HG03460 (cell line): ENCODE results near the gene VMP1.
"Not testable (repeated sequence)": the region's sequence is repeated elsewhere in the genome, so short reads cannot be mapped to it uniquely, and the experiment has no call there.

Experiments
- ATAC-seq: cut with Tn5 transposase; IDR thresholded peaks from one replicate; pipeline ENCODE4 v1.9.1; 2021; ENCODE audit not compliant: unreplicated experiment

VMP1 gene

GRCh38 chr17:59776577-59776976, 69.1 kb downstream of the VMP1 start:
- no peak for ATAC-seq

GRCh38 chr17:59777033-59777432, 69.6 kb downstream of the VMP1 start:
- no peak for ATAC-seq

DNA sequence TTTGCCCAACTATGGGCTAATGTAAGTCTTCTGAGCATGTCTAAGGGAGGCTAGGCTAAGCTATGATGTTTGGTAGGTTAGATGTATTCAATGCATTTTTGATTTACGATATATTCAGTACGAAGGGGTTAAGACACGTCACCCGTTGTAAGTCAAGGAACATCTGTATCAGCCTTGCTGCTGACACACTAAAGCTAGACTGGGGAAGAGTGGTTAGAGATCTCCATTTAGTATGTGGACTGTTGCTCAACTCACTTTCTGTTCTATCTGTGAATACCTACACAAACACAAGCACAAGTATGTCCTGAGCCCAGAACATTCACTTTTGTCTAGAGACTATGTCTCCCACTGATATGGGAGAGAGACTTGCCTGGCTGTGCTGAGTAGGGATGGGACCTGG, 71.5 kb downstream of the VMP1 start:
- no peak for ATAC-seq

- ATAC-seq, result no peak
These were observed 72.1 kb downstream of the VMP1 start for GRCh38 chr17:59779521-59779920.

DNA sequence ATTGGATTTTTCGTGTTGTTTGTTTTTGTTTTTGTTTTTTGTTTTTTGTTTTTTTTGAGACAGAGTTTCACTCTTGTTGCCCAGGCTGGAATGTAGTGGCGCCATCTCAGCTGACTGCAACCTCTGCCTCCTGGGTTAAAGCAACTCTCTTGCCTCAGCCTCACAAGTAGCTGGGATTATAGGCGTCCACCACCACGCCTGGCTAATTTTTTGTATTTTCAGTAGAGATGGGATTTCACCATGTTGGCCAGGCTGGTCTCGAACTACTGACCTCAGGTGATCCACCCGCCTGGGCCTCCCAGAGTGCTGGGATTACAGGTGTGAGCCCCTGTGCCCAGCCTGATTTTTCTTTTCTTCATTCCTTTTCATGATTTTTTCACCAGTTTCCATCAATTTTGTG, 73.1 kb downstream of the VMP1 start:
- not testable (repeated sequence) for ATAC-seq

DNA sequence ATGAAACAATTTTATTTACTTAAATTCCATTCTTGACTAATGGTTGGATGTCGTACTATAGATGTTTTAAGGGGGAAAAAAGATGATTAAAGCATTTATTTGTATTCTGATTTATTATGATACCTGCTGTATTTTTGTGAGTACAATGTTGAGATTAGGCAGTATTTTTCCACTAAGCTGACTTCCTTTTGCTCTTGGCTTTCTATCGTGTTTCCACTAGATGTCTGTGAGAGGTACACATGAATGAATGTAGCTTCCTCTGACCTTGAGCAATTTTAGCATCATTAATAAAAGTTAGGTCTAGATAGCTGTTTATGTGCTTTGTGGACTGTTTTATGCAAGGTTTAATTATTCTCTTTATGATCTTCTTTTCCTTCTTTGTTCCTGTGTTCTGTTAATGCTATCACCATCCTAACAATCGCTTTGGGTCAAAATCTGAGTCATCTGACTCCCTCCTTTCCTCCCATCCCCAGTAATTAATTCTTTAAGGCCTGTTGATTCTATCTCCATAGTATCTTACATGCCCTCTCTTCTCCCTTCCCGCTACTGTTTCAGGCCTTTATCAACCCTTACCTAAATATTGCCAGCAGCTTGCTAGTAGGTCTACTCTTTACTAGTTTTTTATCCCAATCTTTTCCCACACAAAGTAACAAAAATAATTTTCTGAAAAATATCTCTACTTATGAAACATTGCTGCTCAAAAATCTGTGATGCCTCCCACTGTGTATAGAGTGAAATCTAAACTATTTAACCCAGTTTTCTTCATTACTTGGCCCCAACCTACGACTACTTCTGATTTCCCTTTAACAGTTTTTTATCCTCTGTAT, 76.0 kb downstream of the VMP1 start:
- no peak for ATAC-seq

DNA sequence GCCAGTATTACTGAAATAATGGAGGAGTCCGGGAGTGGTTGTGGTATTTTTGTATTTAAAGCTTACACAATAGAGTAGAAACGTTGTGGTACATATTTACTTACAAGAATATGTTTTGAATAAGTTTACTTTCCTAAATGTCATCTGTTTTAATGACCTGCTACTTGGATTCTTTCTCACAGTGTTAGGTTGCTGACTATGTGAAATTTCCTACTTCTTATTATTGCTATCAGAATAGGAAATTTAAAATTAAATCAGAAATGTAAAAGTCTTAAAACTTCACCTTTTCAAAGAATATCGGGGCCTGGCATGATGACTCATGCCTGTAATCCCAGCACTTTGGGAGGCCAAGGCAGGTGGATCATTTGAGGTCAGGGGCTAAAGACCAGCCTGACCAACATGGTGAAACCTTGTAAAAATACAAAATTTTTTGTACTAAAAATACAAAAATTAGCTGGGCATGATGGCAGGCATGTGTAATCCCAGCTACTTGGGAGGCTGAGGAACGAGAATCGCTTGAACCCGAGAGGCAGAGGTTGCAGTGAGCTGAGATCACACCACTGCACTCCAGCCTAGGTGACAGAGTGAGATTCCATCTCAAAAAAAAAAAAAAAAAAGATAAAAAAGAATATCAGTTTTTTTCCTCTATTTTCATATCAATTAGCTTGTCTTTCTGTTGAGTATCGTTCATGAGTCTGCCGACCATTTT, 77.8 kb downstream of the VMP1 start:
- ATAC-seq, result no peak

DNA sequence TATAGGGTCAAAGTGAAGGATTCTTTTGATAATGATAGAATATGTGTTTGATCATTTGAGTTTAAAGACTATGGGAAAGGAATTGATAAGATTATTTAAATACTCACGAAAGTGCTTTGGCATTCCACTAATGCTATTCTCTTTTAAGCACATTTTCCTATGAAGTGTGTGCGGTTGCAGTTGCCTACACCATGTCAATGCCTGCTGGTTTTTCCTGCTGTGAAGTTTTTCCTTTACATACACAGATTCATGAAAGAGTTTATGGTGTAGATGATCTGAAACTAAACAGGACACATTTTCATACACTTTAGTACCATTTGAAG, 78.7 kb downstream of the VMP1 start:
- no peak for ATAC-seq

- peak; percentile 94 for ATAC-seq
These were observed 79.3 kb downstream of the VMP1 start for GRCh38 chr17:59786536-59787319.

DNA sequence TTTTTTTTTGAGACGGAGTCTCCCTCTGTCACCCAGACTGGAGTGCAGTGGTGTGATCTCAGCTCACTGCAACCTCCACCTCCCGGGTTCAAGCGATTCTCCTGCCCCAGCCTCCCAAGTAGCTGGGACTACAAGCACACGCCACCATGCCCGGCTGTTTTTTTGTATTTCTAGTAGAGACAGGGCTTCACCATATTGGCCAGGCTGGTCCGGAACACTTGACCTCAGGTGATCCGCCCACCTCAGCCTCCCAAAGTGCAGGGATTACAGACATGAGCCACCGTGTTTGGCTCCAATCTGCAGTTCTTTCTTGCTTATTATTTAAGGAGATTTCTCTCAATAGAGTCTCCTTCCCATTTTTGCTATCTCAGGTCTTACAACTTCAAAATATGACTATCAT, 82.4 kb downstream of the VMP1 start:
- not testable (repeated sequence) for ATAC-seq

GRCh38 chr17:59790418-59790817, 83.0 kb downstream of the VMP1 start:
- not testable (repeated sequence) for ATAC-seq

DNA sequence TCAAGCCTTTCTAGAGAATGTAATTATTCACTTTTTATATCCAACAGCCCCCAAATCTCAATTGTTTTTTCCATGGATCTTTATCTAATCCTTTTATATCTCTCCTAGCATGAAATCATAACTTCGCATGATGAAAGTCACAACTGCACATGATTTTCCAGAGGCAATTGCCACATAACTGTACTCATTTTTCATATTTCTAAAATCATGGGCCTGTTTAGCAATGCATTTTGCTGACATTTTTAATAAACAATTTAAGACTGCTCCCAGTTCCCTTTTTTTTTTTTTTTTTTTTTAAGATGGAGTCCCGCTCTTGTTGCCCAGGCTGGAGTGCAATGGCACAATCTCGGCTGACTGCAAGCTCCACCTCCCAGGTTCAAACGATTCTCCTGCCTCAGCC, 83.5 kb downstream of the VMP1 start:
- no peak for ATAC-seq

- no peak for ATAC-seq
These were observed 84.4 kb downstream of the VMP1 start for GRCh38 chr17:59791603-59792457.

DNA sequence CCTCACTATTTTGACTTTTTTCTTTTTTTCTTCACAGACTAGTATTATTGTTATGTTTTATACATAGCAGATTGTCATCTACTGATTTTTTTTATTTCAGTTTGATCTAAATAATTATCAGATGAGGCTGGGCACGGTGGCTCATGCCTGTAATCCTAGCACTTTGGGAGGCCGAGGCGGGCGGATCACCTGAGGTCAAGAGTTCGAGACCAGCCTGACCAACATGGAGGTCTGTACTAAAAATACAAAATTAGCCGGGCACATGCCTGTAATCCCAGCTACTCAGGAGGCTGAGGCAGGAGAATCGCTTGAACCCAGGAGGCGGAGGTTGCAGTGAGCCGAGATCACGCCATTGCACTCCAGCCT, 85.0 kb downstream of the VMP1 start:
- not testable (repeated sequence) for ATAC-seq

- ATAC-seq, result no peak
These were observed 85.8 kb downstream of the VMP1 start for GRCh38 chr17:59793205-59793604.

DNA sequence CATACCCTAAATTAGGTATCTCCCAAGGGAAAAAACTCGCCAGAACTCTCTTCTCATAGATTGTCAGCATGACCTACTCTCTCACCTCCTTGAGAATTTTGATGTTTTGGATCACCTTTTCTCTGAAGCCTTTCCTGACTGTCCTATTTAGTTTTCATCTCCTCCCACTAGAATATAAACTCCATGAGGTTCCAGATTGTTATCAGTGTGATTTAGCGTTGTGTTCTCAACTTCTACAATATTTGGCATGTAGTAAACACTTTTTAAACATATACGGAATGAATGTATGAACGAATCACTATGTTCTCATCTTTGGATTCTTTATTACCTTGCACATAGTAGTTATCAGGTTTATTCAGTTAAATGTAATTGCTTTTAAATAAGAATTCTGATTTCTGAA, 88.7 kb downstream of the VMP1 start:
- ATAC-seq, result no peak

DNA sequence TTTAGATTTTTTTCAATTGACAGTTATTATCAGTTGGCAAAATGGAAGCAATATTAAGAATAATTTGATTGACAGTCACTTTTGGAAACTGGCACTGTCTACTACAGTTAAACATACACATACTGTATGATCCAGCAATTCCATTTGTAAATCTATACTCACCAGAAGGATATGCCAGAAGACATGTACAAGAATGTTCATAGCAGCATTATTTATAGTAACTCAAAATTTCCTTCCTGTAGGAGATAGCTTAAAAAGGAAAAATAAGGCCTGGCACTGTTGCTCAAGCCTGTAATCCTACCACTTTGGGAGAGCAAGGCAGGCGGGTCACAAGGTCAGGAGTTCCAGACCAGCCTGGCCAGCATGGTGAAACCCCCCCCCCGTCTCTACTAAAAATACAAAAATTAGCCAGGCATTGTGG, 89.3 kb downstream of the VMP1 start:
- no peak for ATAC-seq

- no peak for ATAC-seq
These were observed 90.7 kb downstream of the VMP1 start for GRCh38 chr17:59798111-59798510.

- ATAC-seq, result no peak
These were observed 93.1 kb downstream of the VMP1 start for GRCh38 chr17:59800530-59800942.

GRCh38 chr17:59802160-59802559, 94.7 kb downstream of the VMP1 start:
- no peak for ATAC-seq

- ATAC-seq, result no peak
These were observed 97.5 kb downstream of the VMP1 start for GRCh38 chr17:59804901-59805465.
